Astrocyte (in vitro differentiated cells and primary cell): Measurements from ENCODE around the gene HSD17B3. TPM values are rescaled to one million over a fixed set of nuclear protein-coding genes. Genes with fewer than 3 reads are reported as not detected.
"Not testable (repeated sequence)": the region's sequence is repeated elsewhere in the genome, so short reads cannot be mapped to it uniquely, and the experiment has no call there.

Source experiments
- DNase-seq: peaks from one replicate; pipeline ENCODE4 v3.0.0-alpha.2; 2010; ENCODE audit warnings: low read depth
- FAIRE-seq: peaks from 2 replicates; lab custom pipeline; 2011; peaks lifted over from hg19 to GRCh38; lab: Jason Lieb, UNC
- H2AFZ ChIP-seq: 2 replicates; pipeline ENCODE4 v1.6.0; 2012; ENCODE audit warnings: low read depth, low read length, inconsistent platforms
- H3K27ac ChIP-seq: 2 replicates; pipeline ENCODE4 v1.5.1; 2011; ENCODE audit warnings: low read depth, low read length, inconsistent platforms
- H3K27me3 ChIP-seq: 2 replicates; pipeline ENCODE4 v1.6.0; 2011; ENCODE audit warnings: low read length, inconsistent platforms; ENCODE audit not compliant: insufficient read depth
- H3K36me3 ChIP-seq: 2 replicates; pipeline ENCODE4 v1.5.1; 2011; ENCODE audit warnings: low read length, inconsistent platforms; ENCODE audit not compliant: insufficient read depth
- H3K4me1 ChIP-seq: 2 replicates; pipeline ENCODE4 v1.5.1; 2011; ENCODE audit warnings: low read length, inconsistent platforms; ENCODE audit not compliant: insufficient read depth
- H3K4me2 ChIP-seq: 2 replicates; pipeline ENCODE4 v1.6.0; 2012; ENCODE audit warnings: low read length, inconsistent platforms
- H3K4me3 ChIP-seq: 2 replicates; pipeline ENCODE4 v1.5.1; 2011; ENCODE audit warnings: low read depth, mild to moderate bottlenecking, low read length, inconsistent platforms; ENCODE audit not compliant: insufficient read depth
- H3K79me2 ChIP-seq: 2 replicates; pipeline ENCODE4 v1.6.0; 2012; ENCODE audit warnings: mild to moderate bottlenecking, low read length, inconsistent platforms; ENCODE audit not compliant: insufficient read depth
- H3K9ac ChIP-seq: 2 replicates; pipeline ENCODE4 v1.6.0; 2012; ENCODE audit warnings: mild to moderate bottlenecking, low read length, inconsistent platforms
- H3K9me3 ChIP-seq: 2 replicates; pipeline ENCODE4 v1.5.1; 2012; ENCODE audit warnings: low read depth, mild to moderate bottlenecking, low read length, inconsistent platforms; ENCODE audit not compliant: insufficient read depth
- H4K20me1 ChIP-seq: 2 replicates; pipeline ENCODE4 v1.6.0; 2012; ENCODE audit warnings: low read length, inconsistent platforms; ENCODE audit not compliant: insufficient read depth
- H3K27ac Mint-ChIP-seq: one replicate; pipeline ENCODE4 v1.8.0; 2021; ENCODE audit warnings: mild to moderate bottlenecking, mixed read lengths; ENCODE audit not compliant: unreplicated experiment
- H3K27me3 Mint-ChIP-seq: one replicate; pipeline ENCODE4 v1.8.0; 2021; ENCODE audit warnings: low read depth, mixed read lengths; ENCODE audit not compliant: unreplicated experiment
- H3K36me3 Mint-ChIP-seq: one replicate; pipeline ENCODE4 v1.8.0; 2021; ENCODE audit warnings: low read depth, mixed read lengths; ENCODE audit not compliant: unreplicated experiment
- H3K4me1 Mint-ChIP-seq: one replicate; pipeline ENCODE4 v1.8.0; 2021; ENCODE audit warnings: low read depth, mixed read lengths; ENCODE audit not compliant: unreplicated experiment
- H3K4me3 Mint-ChIP-seq: one replicate; pipeline ENCODE4 v1.8.0; 2021; ENCODE audit warnings: mild to moderate bottlenecking, moderate library complexity, mixed read lengths; ENCODE audit not compliant: unreplicated experiment
- H3K9me3 Mint-ChIP-seq: one replicate; pipeline ENCODE4 v1.8.0; 2021; ENCODE audit warnings: mild to moderate bottlenecking, mixed read lengths; ENCODE audit not compliant: unreplicated experiment
- CTCF ChIP-seq: IDR thresholded peaks from 2 replicates; pipeline ENCODE4 v1.5.1; 2011; ENCODE audit warnings: low read depth, mild to moderate bottlenecking, inconsistent platforms, low read length, moderate library complexity; ENCODE audit not compliant: insufficient read depth
- EZH2 ChIP-seq: IDR thresholded peaks from 2 replicates; pipeline ENCODE4 v1.6.1; 2012; ENCODE audit warnings: mild to moderate bottlenecking, low read length, inconsistent platforms; ENCODE audit not compliant: insufficient read depth
- total RNA-seq: library from RNA; stranded (reverse); gene quantifications from 2 replicates; pipeline ENCODE4 v1.2.1, GENCODE V29; 2021

The HSD17B3 gene
- total RNA-seq, 1 donor from 2014 or later, result not detected

GRCh38 chr9:96331236-96331947 lies 29.4 kb upstream of the HSD17B3 start:
- Mint-ChIP-seq H3K36me3 (peaks cover 10% of the 10 kb centered on the region), H3K4me1 (peaks cover 12% of the 10 kb centered on the region), H3K9me3 (no peaks in the 10 kb centered on the region), H3K27me3 (no peaks in the 10 kb centered on the region), H3K4me3 (no peak overlapping the region), H3K27ac (peak overlapping the region; percentile 48)
- peaks cover 11% of the 10 kb centered on the region for H3K4me1 ChIP-seq
- no peak for TF ChIP-seq CTCF
- no peak for TF ChIP-seq EZH2
- H3K27me3 ChIP-seq, result no peaks in the 10 kb centered on the region
- H3K4me2 ChIP-seq, result peak overlapping the region; percentile 28
- no peaks in the 10 kb centered on the region for H4K20me1 ChIP-seq
- FAIRE-seq (peak; percentile 5), DNase-seq (peak; percentile 76)
- no peak overlapping the region for H2AFZ ChIP-seq
- H3K9me3 ChIP-seq, result no peaks in the 10 kb centered on the region
- no peak overlapping the region for H3K4me3 ChIP-seq
- H3K9ac ChIP-seq, result no peak overlapping the region
- peak overlapping the region; percentile 8 for H3K27ac ChIP-seq
- H3K36me3 ChIP-seq, result no peaks in the 10 kb centered on the region
- no peaks in the 10 kb centered on the region for H3K79me2 ChIP-seq

GRCh38 chr9:96327694-96328352 lies 25.8 kb upstream of the HSD17B3 start:
- peaks cover 11% of the 10 kb centered on the region for H3K4me1 ChIP-seq
- H3K4me2 ChIP-seq, result no peak overlapping the region
- H4K20me1 ChIP-seq, result no peaks in the 10 kb centered on the region
- no peaks in the 10 kb centered on the region for H3K79me2 ChIP-seq
- TF ChIP-seq CTCF, result peak; percentile 80
- TF ChIP-seq EZH2, result no peak
- no peaks in the 10 kb centered on the region for H3K27me3 Mint-ChIP-seq
- H3K9me3 Mint-ChIP-seq, result no peaks in the 10 kb centered on the region
- H3K4me1 Mint-ChIP-seq, result peaks cover 9% of the 10 kb centered on the region
- H2AFZ ChIP-seq, result no peak overlapping the region
- no peak overlapping the region for H3K4me3 ChIP-seq
- H3K4me3 Mint-ChIP-seq, result no peak overlapping the region
- DNase-seq (peak; percentile 16), FAIRE-seq (no peak)
- no peaks in the 10 kb centered on the region for H3K9me3 ChIP-seq
- no peak overlapping the region for H3K9ac ChIP-seq
- no peaks in the 10 kb centered on the region for H3K36me3 ChIP-seq
- no peaks in the 10 kb centered on the region for H3K27me3 ChIP-seq
- peaks cover 6% of the 10 kb centered on the region for H3K36me3 Mint-ChIP-seq
- no peak overlapping the region for H3K27ac Mint-ChIP-seq
- H3K27ac ChIP-seq, result no peak overlapping the region

GRCh38 chr9:96323169-96323568 lies 21.2 kb upstream of the HSD17B3 start:
- Mint-ChIP-seq H3K4me1 (no peaks in the 10 kb centered on the region), H3K27me3 (no peaks in the 10 kb centered on the region), H3K9me3 (no peaks in the 10 kb centered on the region), H3K27ac (no peak overlapping the region), H3K36me3 (peaks cover 2% of the 10 kb centered on the region), H3K4me3 (no peak overlapping the region)
- no peaks in the 10 kb centered on the region for H3K9me3 ChIP-seq
- H3K4me3 ChIP-seq, result no peak overlapping the region
- H3K4me2 ChIP-seq, result no peak overlapping the region
- FAIRE-seq (no peak), DNase-seq (no peak)
- H3K9ac ChIP-seq, result no peak overlapping the region
- H3K4me1 ChIP-seq, result no peaks in the 10 kb centered on the region
- H3K27me3 ChIP-seq, result no peaks in the 10 kb centered on the region
- no peak for TF ChIP-seq CTCF
- TF ChIP-seq EZH2, result no peak
- no peaks in the 10 kb centered on the region for H3K36me3 ChIP-seq
- H2AFZ ChIP-seq, result no peak overlapping the region
- no peak overlapping the region for H3K27ac ChIP-seq
- H4K20me1 ChIP-seq, result no peaks in the 10 kb centered on the region
- no peaks in the 10 kb centered on the region for H3K79me2 ChIP-seq

GRCh38 chr9:96322736-96323135 lies 20.8 kb upstream of the HSD17B3 start:
- not testable (repeated sequence) for H3K27me3 ChIP-seq, H3K27ac ChIP-seq, FAIRE-seq, H3K4me1 ChIP-seq, H3K4me3 ChIP-seq, H3K9ac ChIP-seq, H4K20me1 ChIP-seq, H3K4me3 Mint-ChIP-seq, H2AFZ ChIP-seq, H3K4me1 Mint-ChIP-seq, H3K27ac Mint-ChIP-seq, H3K4me2 ChIP-seq, H3K79me2 ChIP-seq, H3K36me3 Mint-ChIP-seq, H3K9me3 Mint-ChIP-seq, H3K9me3 ChIP-seq, DNase-seq, H3K36me3 ChIP-seq, H3K27me3 Mint-ChIP-seq
